Omental fat pad (tissue), 4 donors: Measurements from ENCODE around the gene CHST5. TPM values are rescaled to one million over a fixed set of nuclear protein-coding genes. Genes with fewer than 3 reads are reported as not detected.
"Not testable (repeated sequence)": the region's sequence is repeated elsewhere in the genome, so short reads cannot be mapped to it uniquely, and the experiment has no call there.

Experiments
- ATAC-seq: fragments of 150-250 bp; one replicate; pipeline ENCODE4 v1.9.1; 2016; ENCODE audit warnings: mild to moderate bottlenecking, moderate library complexity; ENCODE audit not compliant: low FRiP score
- DNase-seq: peaks from one replicate; pipeline ENCODE4 v3.0.0-alpha.2; 2019; ENCODE audit warnings: low spot score
- CTCF ChIP-seq, 3 donors: fragments of 450-650 bp; IDR thresholded peaks; one replicate each; pipeline ENCODE4 v1.5.1; 2016 to 2017; ENCODE audit warnings: antibody characterized with exemption in 3 of 3, mild to moderate bottlenecking in 3 of 3, moderate library complexity in 2 of 3
- total RNA-seq, 4 donors: library from RNA; depleted of rRNA; stranded (reverse); fragments of >200 nt; gene quantifications; one replicate each; pipeline ENCODE4 v1.1.0, GENCODE V29; 2016

Gene CHST5
- total RNA-seq, 4 donors from 2014 or later, result 0.09 TPM; not detected in 3

GRCh38 chr16:75552951-75553350 is 17.0 kb upstream of the CHST5 start:
- ATAC-seq (no peak), DNase-seq (no peak)
- no peak for TF ChIP-seq CTCF (IDR thresholded peaks at IDR 0.05)

GRCh38 chr16:75550211-75550662 is 14.3 kb upstream of the CHST5 start:
- no peak for TF ChIP-seq CTCF (IDR thresholded peaks at IDR 0.05)
- ATAC-seq, result peak; percentile 26
- DNase-seq, result no peak

DNA sequence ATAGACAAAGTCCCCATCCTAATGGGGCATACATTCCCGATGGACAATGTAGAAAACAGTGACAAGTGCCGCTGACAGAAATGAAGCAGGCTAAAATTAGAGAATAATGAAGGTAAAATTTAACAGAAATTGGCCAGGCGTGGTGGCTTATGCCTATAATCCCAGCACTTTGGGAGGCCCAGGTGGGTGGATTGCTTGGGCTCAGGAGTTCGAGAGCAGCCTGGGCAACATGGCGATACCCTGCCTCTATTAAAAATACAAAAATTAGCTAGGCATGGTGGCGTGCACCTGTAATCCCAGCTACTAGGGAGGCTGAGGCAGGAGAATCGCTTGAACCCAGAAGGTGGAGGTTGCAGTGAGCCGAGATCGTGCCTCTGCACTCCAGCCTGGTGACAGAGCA is 12.5 kb upstream of the CHST5 start:
- not testable (repeated sequence) for DNase-seq

GRCh38 chr16:75546293-75546692 is 10.4 kb upstream of the CHST5 start:
- TF ChIP-seq CTCF (IDR thresholded peaks at IDR 0.05), result no peak
- ATAC-seq (no peak), DNase-seq (no peak)

More for the DNA sequence above, 12.5 kb upstream of the CHST5 start:
- not testable (repeated sequence) for ATAC-seq

DNA sequence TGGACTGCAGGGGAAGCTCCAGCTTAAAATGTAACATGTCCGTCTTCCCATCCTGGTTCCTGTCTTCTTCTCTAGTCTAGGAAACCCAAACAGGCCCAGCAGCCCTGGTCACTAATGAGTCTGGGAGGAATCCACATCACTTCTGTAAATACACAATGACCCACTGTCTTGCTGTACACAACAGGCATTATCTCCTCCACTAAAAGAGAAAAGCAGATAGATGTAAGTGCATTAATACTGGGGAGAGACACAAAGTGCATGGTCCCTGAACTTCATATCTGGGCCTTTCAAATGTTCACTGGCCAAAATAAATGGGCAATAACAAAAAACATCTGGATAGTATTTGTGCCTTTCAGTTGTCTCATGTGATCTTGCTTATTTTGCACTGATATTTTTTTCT is 10.0 kb upstream of the CHST5 start:
- DNase-seq, ATAC-seq: not testable (repeated sequence)

DNA sequence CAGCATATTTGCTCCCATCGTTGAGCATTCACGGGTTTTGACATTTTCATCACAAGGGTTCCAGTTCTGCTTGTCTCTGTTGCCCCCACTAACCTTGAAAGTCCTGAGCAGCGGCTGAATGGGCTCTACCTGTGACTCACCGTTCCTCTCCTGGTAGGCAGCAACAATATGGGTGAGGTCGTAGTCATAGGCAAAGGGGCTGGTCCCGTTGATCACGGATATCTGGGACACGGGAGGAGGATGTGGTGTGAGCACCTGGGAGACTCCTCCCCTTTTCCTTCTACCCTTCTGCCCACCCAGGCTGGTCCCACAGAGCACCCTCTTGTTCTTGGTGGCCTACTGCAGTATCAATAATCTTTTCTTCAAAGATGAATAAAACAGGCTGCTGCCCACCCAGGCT is 6.6 kb upstream of the CHST5 start:
- DNase-seq, ATAC-seq: not testable (repeated sequence)

- ATAC-seq (no peak), DNase-seq (no peak)
- TF ChIP-seq CTCF (IDR thresholded peaks at IDR 0.05), result no peak
Observed at GRCh38 chr16:75541236-75541635, 5.3 kb upstream of the CHST5 start.

GRCh38 chr16:75538882-75539565 is 3.1 kb upstream of the CHST5 start:
- DNase-seq, ATAC-seq: not testable (repeated sequence)

- TF ChIP-seq CTCF (IDR thresholded peaks at IDR 0.05), result no peak
- ATAC-seq (no peak), DNase-seq (no peak)
Observed at GRCh38 chr16:75537776-75538175, 1.9 kb upstream of the CHST5 start.
